K562 (cell line): Measurements from ENCODE around the gene DGKK.

Experiments used
- CHD7 ChIP-seq: fragments of 200-600 bp; sonication (generic); IDR thresholded peaks from one replicate; pipeline ENCODE4 v1.6.1; 2012; ENCODE audit warnings: mild to moderate bottlenecking, low read depth, low read length, inconsistent platforms
- CTCF ChIP-seq, 3 experiments: IDR thresholded peaks in 2 of 3; conservative IDR thresholded peaks in 1 of 3; 2 replicates each; pipeline ENCODE4 v1.5.1; 2011 to 2012; ENCODE audit warnings: low read length in 3 of 3, mild to moderate bottlenecking in 3 of 3, control low read depth in 2 of 3, improper control_type of control experiment in 1 of 3, inconsistent platforms in 1 of 3, low read depth in 1 of 3, mixed read lengths in 1 of 3, moderate library complexity in 1 of 3; ENCODE audit not compliant: insufficient read depth in 2 of 3
- FOXA3 ChIP-seq, 2 experiments: fragments of 450-650 bp in 1 of 2; sonication (generic) in 1 of 2; formaldehyde crosslinking; IDR thresholded peaks in 1 of 2; conservative IDR thresholded peaks in 1 of 2; 2 replicates each; pipeline versions ENCODE4 v1.4.0 to v1.8.0; 2020 to 2022; ENCODE audit warnings: mild to moderate bottlenecking in 2 of 2, missing genetic modification reagents in 1 of 2
- RAD21 ChIP-seq, 2 experiments: fragments of 250-450 bp in 1 of 2; fragments of 450-650 bp in 1 of 2; sonication (Bioruptor Pico) in 1 of 2; formaldehyde crosslinking in 1 of 2; IDR thresholded peaks in 1 of 2; conservative IDR thresholded peaks in 1 of 2; 2 replicates each; pipeline versions ENCODE4 v1.4.0 to v1.8.0; 2020 to 2022; ENCODE audit warnings: mild to moderate bottlenecking in 2 of 2, moderate library complexity in 1 of 2
- USF2 ChIP-seq: sonication (generic); formaldehyde crosslinking; IDR thresholded peaks from 2 replicates; pipeline ENCODE4 v1.5.0; 2020; ENCODE audit warnings: missing genetic modification reagents
- ZNF785 ChIP-seq: fragments of 250-450 bp; sonication (Bioruptor Pico); IDR thresholded peaks from 2 replicates; pipeline ENCODE4 v1.4.0; 2020; ENCODE audit warnings: mild to moderate bottlenecking

- TF ChIP-seq CHD7 (no peak), FOXA3 (CRISPR knock-in tag; conservative IDR thresholded peaks at IDR 0.05 in 1 of 2, IDR thresholded peaks at IDR 0.05 in 1 of 2) (no peak), RAD21 (CRISPR knock-in tag; conservative IDR thresholded peaks at IDR 0.05 in 1 of 2, IDR thresholded peaks at IDR 0.05 in 1 of 2) (no peak), CTCF (IDR thresholded peaks at IDR 0.05 in 2 of 3, conservative IDR thresholded peaks at IDR 0.05 in 1 of 3; ENCODE audit: insufficient read depth in 2 of 3, low read depth in 1 of 3, low read length in 3 of 3) (no peak), ZNF785 (CRISPR knock-in tag) (no peak), USF2 (CRISPR knock-in tag) (no peak)
Observed at GRCh38 chrX:50442426-50443116, 28.1 kb downstream of the DGKK start.
